A673 (cell line): Measurements from ENCODE around the gene GALNTL6. TPM values are rescaled to one million over a fixed set of nuclear protein-coding genes. Genes with fewer than 3 reads are reported as not detected.
A peak's percentile ranks its signal among the peaks of the same experiment; 100 is the strongest.

Source experiments
- BruUV-seq: library from RNA; stranded (reverse); fragments of 400-500 nt; replicated peaks from 2 replicates; lab custom pipeline; 2021; lab: Mats Ljungman, UMichigan
- CTCF ChIA-PET: fragments of 300-600 bp; sonication (Branson Sonifier 250); formaldehyde crosslinking; loops from one replicate; lab custom pipeline; 2022; ENCODE audit warnings: antibody characterized with exemption; lab: Charles Lee
- POLR2A ChIA-PET: fragments of 300-600 bp; sonication (Branson Sonifier 250); formaldehyde crosslinking; loops from one replicate; lab custom pipeline; 2022; ENCODE audit warnings: antibody characterized with exemption; ENCODE audit not compliant: low non-redundant PET; lab: Charles Lee
- DNase-seq: peaks from one replicate; pipeline ENCODE4 v3.0.0-alpha.2; 2015; ENCODE audit warnings: low spot score
- H3K27ac ChIP-seq: fragments of 200-600 bp; sonication (generic); 2 replicates; pipeline ENCODE4 v1.5.1; 2016; ENCODE audit warnings: mixed run types, low read depth, mild to moderate bottlenecking, mixed read lengths, antibody characterized with exemption, low read length; ENCODE audit not compliant: poor library complexity, severe bottlenecking
- H3K27me3 ChIP-seq: fragments of 200-600 bp; sonication (generic); replicated peaks from 2 replicates; pipeline ENCODE4 v1.6.1; 2017; ENCODE audit warnings: mixed run types, low read depth, mild to moderate bottlenecking, mixed read lengths, antibody characterized with exemption, low read length; ENCODE audit not compliant: insufficient read depth, poor library complexity
- H3K36me3 ChIP-seq: fragments of 200-600 bp; sonication (generic); 2 replicates; pipeline ENCODE4 v1.6.1; 2016; ENCODE audit warnings: mixed run types, mild to moderate bottlenecking, mixed read lengths, antibody characterized with exemption, low read length; ENCODE audit not compliant: insufficient read depth, poor library complexity, severe bottlenecking
- H3K4me1 ChIP-seq: fragments of 200-600 bp; sonication (generic); 2 replicates; pipeline ENCODE4 v1.6.1; 2017; ENCODE audit warnings: mixed run types, mild to moderate bottlenecking, mixed read lengths, antibody characterized with exemption, low read length; ENCODE audit not compliant: insufficient read depth, poor library complexity, severe bottlenecking
- H3K4me3 ChIP-seq: fragments of 200-600 bp; sonication (generic); 2 replicates; pipeline ENCODE4 v1.5.1; 2016; ENCODE audit warnings: low read depth, mixed run types, mild to moderate bottlenecking, mixed read lengths, low read length; ENCODE audit not compliant: poor library complexity, severe bottlenecking
- H3K9me3 ChIP-seq: fragments of 200-600 bp; sonication (generic); 2 replicates; pipeline ENCODE4 v1.6.1; 2016; ENCODE audit warnings: mixed run types, low read depth, mild to moderate bottlenecking, mixed read lengths, antibody characterized with exemption, low read length; ENCODE audit not compliant: poor library complexity, severe bottlenecking
- EZH2 ChIP-seq: fragments of 200-600 bp; sonication (generic); IDR thresholded peaks from 2 replicates; pipeline ENCODE4 v1.6.1; 2017; ENCODE audit warnings: borderline replicate concordance, low read depth, mild to moderate bottlenecking, mixed read lengths, antibody characterized with exemption, low read length; ENCODE audit not compliant: poor library complexity, severe bottlenecking
- intact Hi-C: fragments of 100-400 bp; cut with micrococcal nuclease; formaldehyde crosslinking; loops from one replicate; pipeline ENCODE4 v1.10.0; 2022; ENCODE audit not compliant: unreplicated experiment
- total RNA-seq: library from RNA; stranded (reverse); gene quantifications from 2 replicates; pipeline ENCODE4 v1.2.3, GENCODE V29; 2021
- TF ChIP-seq, protein P1 (sequence below): fragments of 300-800, 200-600 bp; sonication (generic); conservative IDR thresholded peaks from 2 replicates; pipeline ENCODE4 v1.5.1; 2017; ENCODE audit warnings: low read depth, mild to moderate bottlenecking, antibody characterized with exemption, low read length, moderate library complexity, mixed read lengths

GALNTL6 gene
- total RNA-seq, 1 experiment from 2014 or later = 0.30 TPM

- Histone ChIP-seq H3K27ac (no peak overlapping the region), H3K4me1 (no peaks in the 10 kb centered on the region), H3K9me3 (no peaks in the 10 kb centered on the region), H3K4me3 (no peak overlapping the region), H3K27me3 (no peaks in the 10 kb centered on the region), H3K36me3 (no peaks in the 10 kb centered on the region)
- ChIA-PET CTCF (no interaction called here), POLR2A (no interaction called here)
- TF ChIP-seq EZH2 = no peak
- TF ChIP-seq, protein P1, sequence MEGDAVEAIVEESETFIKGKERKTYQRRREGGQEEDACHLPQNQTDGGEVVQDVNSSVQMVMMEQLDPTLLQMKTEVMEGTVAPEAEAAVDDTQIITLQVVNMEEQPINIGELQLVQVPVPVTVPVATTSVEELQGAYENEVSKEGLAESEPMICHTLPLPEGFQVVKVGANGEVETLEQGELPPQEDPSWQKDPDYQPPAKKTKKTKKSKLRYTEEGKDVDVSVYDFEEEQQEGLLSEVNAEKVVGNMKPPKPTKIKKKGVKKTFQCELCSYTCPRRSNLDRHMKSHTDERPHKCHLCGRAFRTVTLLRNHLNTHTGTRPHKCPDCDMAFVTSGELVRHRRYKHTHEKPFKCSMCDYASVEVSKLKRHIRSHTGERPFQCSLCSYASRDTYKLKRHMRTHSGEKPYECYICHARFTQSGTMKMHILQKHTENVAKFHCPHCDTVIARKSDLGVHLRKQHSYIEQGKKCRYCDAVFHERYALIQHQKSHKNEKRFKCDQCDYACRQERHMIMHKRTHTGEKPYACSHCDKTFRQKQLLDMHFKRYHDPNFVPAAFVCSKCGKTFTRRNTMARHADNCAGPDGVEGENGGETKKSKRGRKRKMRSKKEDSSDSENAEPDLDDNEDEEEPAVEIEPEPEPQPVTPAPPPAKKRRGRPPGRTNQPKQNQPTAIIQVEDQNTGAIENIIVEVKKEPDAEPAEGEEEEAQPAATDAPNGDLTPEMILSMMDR = no peak
- BruUV-seq = no TSS peak
- DNase-seq = no peak
- intact Hi-C loops = no loop called here
Observed at GRCh38 chr4:171920901-171921300, 107.7 kb downstream of the GALNTL6 start.

GRCh38 chr4:171924746-171925376 is 111.7 kb downstream of the GALNTL6 start:
- POLR2A ChIA-PET = no interaction called here
- H3K27ac ChIP-seq = no peak overlapping the region
- no peaks in the 10 kb centered on the region for H3K27me3 ChIP-seq
- no peak for TF ChIP-seq EZH2
- TF ChIP-seq, protein P1 = no peak
- no peaks in the 10 kb centered on the region for H3K36me3 ChIP-seq
- DNase-seq = peak; percentile 13
- intact Hi-C loops = no loop called here
- H3K4me1 ChIP-seq = no peaks in the 10 kb centered on the region
- H3K4me3 ChIP-seq = no peak overlapping the region
- no TSS peak for BruUV-seq
- CTCF ChIA-PET = no interaction called here
- no peaks in the 10 kb centered on the region for H3K9me3 ChIP-seq

- intact Hi-C loops = no loop called here
- DNase-seq = no peak
- BruUV-seq = no TSS peak
Observed at GRCh38 chr4:171928336-171928735, 115.1 kb downstream of the GALNTL6 start.

More at GRCh38 chr4:171928336-171928735, 115.1 kb downstream of the GALNTL6 start:
- H3K4me1 ChIP-seq = no peaks in the 10 kb centered on the region
- TF ChIP-seq EZH2 = no peak
- TF ChIP-seq, protein P1 = no peak
- H3K4me3 ChIP-seq = no peak overlapping the region
- H3K9me3 ChIP-seq = no peaks in the 10 kb centered on the region
- H3K27ac ChIP-seq = no peak overlapping the region
- no peaks in the 10 kb centered on the region for H3K36me3 ChIP-seq
- H3K27me3 ChIP-seq = no peaks in the 10 kb centered on the region
- CTCF ChIA-PET = no interaction called here
- POLR2A ChIA-PET = no interaction called here
